ENCODE results near the gene CCDC194. TPM values are rescaled to one million over a fixed set of nuclear protein-coding genes. Genes with fewer than 3 reads are reported as not detected.

Gene CCDC194
- total RNA-seq, 1 experiment from 2014 or later: not detected

DNA sequence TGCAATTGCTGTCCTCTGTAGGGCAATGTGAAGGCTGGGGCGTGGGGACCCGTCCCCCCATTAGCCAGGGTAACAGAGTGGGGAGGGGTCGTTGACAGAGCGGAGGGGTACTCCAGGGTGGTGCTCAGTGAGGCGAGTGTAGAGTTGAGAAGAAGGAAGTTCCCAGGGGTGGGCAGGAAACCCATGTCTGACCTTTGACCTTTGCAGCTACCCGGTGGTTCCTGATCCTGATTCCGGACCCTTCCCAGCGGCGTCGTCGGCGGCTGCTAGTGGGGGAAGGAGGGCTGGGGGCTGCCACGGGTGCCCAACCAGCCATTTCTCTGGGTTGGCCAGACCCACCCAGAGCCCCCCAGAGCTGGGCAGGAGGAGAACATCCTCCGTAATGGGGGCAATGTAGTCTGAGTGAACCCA lies 14.8 kb downstream of the CCDC194 start:
- ChIA-PET CTCF (no interaction called here), POLR2A (ENCODE audit: low non-redundant PET) (no interaction called here)
- no peaks in the 10 kb centered on the region for H3K36me3 ChIP-seq (ENCODE audit: insufficient read depth, low read length, poor library complexity, severe bottlenecking)
- H3K4me1 ChIP-seq (ENCODE audit: insufficient read depth, low read length, poor library complexity, severe bottlenecking): no peaks in the 10 kb centered on the region
- H3K4me3 ChIP-seq (ENCODE audit: low read depth, low read length, poor library complexity, severe bottlenecking): no peak overlapping the region
- intact Hi-C loops (cut with micrococcal nuclease; ENCODE audit: unreplicated experiment): no loop called here
- BruUV-seq (replicated peaks): no TSS peak
- H3K9me3 ChIP-seq (ENCODE audit: low read depth, low read length, poor library complexity, severe bottlenecking): no peaks in the 10 kb centered on the region
- TF ChIP-seq EZH2 (IDR thresholded peaks at IDR 0.05; ENCODE audit: borderline replicate concordance, low read depth, low read length, poor library complexity, severe bottlenecking): no peak
- TF ChIP-seq, protein P1, sequence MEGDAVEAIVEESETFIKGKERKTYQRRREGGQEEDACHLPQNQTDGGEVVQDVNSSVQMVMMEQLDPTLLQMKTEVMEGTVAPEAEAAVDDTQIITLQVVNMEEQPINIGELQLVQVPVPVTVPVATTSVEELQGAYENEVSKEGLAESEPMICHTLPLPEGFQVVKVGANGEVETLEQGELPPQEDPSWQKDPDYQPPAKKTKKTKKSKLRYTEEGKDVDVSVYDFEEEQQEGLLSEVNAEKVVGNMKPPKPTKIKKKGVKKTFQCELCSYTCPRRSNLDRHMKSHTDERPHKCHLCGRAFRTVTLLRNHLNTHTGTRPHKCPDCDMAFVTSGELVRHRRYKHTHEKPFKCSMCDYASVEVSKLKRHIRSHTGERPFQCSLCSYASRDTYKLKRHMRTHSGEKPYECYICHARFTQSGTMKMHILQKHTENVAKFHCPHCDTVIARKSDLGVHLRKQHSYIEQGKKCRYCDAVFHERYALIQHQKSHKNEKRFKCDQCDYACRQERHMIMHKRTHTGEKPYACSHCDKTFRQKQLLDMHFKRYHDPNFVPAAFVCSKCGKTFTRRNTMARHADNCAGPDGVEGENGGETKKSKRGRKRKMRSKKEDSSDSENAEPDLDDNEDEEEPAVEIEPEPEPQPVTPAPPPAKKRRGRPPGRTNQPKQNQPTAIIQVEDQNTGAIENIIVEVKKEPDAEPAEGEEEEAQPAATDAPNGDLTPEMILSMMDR (conservative IDR thresholded peaks at IDR 0.05; ENCODE audit: low read depth, low read length): no peak
- H3K27me3 ChIP-seq (replicated peaks; ENCODE audit: insufficient read depth, low read depth, low read length, poor library complexity): no peaks in the 10 kb centered on the region
- H3K27ac ChIP-seq (ENCODE audit: low read depth, low read length, poor library complexity, severe bottlenecking): no peak overlapping the region
- DNase-seq (ENCODE audit: low spot score): no peak

DNA sequence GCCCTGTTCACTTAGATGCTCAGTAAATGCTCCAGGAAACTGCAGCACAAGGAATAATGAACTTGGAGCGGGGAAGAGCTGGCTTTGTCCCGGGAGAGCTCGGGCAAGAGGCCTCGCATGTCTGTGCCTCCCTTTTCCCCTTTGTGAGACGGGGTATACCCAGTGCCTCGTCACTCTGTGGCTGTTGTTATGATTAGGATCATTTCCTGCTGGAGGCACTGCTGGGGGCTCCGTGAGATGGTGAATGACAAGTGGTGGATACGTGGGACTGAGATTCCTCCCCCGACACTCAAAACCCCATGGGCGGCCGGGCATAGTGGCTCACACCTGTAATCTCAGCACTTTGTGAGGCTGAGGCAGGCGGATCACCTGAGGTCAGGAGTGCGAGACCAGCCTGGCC lies 15.7 kb downstream of the CCDC194 start:
- ChIA-PET POLR2A (ENCODE audit: low non-redundant PET) (no interaction called here), CTCF (interaction anchor here (0.6 kb wide), 1 partner anchor 8 kb away, joined by 3 read pairs; no protein-coding TSS in a partner anchor)
- Histone ChIP-seq H3K36me3 (ENCODE audit: insufficient read depth, low read length, poor library complexity, severe bottlenecking) (no peaks in the 10 kb centered on the region), H3K4me3 (ENCODE audit: low read depth, low read length, poor library complexity, severe bottlenecking) (no peak overlapping the region), H3K4me1 (ENCODE audit: insufficient read depth, low read length, poor library complexity, severe bottlenecking) (no peaks in the 10 kb centered on the region), H3K27me3 (replicated peaks; ENCODE audit: insufficient read depth, low read depth, low read length, poor library complexity) (no peaks in the 10 kb centered on the region), H3K9me3 (ENCODE audit: low read depth, low read length, poor library complexity, severe bottlenecking) (no peaks in the 10 kb centered on the region), H3K27ac (ENCODE audit: low read depth, low read length, poor library complexity, severe bottlenecking) (no peak overlapping the region)
- TF ChIP-seq EZH2 (IDR thresholded peaks at IDR 0.05; ENCODE audit: borderline replicate concordance, low read depth, low read length, poor library complexity, severe bottlenecking): no peak
- TF ChIP-seq, protein P1 (conservative IDR thresholded peaks at IDR 0.05; ENCODE audit: low read depth, low read length): no peak
- no TSS peak for BruUV-seq (replicated peaks)
- DNase-seq (ENCODE audit: low spot score): no peak
- intact Hi-C loops (cut with micrococcal nuclease; ENCODE audit: unreplicated experiment): no loop called here

DNA sequence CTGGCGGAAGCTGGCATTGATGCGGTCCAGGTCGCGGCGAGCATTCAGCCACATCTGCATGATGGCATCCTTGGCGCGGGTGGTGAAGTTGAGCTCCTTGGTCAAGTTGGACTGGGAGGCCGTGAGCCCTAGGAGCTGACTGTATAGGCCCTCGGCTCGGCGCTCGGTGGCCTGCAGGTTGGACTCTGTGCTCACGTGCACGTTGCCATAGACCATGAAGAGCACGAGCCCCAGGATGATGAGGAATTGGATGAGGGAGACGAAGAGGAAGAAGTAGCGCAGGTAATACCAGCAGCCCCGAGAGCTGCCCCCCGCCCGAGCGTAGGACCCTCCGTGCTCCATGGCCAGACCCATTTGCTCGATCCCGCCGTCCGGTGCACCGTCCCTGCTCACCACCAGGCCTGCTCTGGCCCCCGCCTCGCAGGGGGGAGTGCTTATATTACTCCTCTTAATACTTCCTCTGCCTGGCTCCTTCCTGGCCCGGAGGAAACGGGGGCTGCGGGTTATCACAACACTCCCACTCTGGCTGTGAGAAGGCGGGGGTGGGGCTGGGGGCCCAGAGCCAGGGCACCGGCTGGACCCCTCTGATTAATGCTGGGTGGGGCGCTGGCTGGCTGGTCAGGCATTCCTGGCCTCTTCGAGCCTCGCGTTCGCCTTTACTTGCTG lies 16.9 kb downstream of the CCDC194 start, which contains the start of gene PLVAP:
TSS of gene PLVAP (minus strand) at position 408 of the 666 bp plus-strand sequence. CDS start at position 354, 54 bp downstream.
- POLR2A ChIA-PET (ENCODE audit: low non-redundant PET): no interaction called here
- no TSS peak for BruUV-seq (replicated peaks)
- intact Hi-C loops (cut with micrococcal nuclease; ENCODE audit: unreplicated experiment): no loop called here
- Histone ChIP-seq H3K9me3 (ENCODE audit: low read depth, low read length, poor library complexity, severe bottlenecking) (no peaks in the 10 kb centered on the region), H3K27ac (ENCODE audit: low read depth, low read length, poor library complexity, severe bottlenecking) (no peak within 1 kb of the TSS), H3K36me3 (ENCODE audit: insufficient read depth, low read length, poor library complexity, severe bottlenecking) (no peaks in the 10 kb centered on the region), H3K4me3 (ENCODE audit: low read depth, low read length, poor library complexity, severe bottlenecking) (no peak within 1 kb of the TSS), H3K27me3 (replicated peaks; ENCODE audit: insufficient read depth, low read depth, low read length, poor library complexity) (no peaks in the 10 kb centered on the region), H3K4me1 (ENCODE audit: insufficient read depth, low read length, poor library complexity, severe bottlenecking) (no peaks in the 10 kb centered on the region)
- TF ChIP-seq, protein P1 (conservative IDR thresholded peaks at IDR 0.05; ENCODE audit: low read depth, low read length): no peak
- TF ChIP-seq EZH2 (IDR thresholded peaks at IDR 0.05; ENCODE audit: borderline replicate concordance, low read depth, low read length, poor library complexity, severe bottlenecking): no peak
- DNase-seq (ENCODE audit: low spot score): no peak
- CTCF ChIA-PET: interaction anchor here (0.6 kb wide), 1 partner anchor 117 kb away, joined by 3 read pairs; no protein-coding TSS in a partner anchor
